HL-60 (cell line): Measurements from ENCODE around the gene KCNE1.
"Not testable (repeated sequence)": the region's sequence is repeated elsewhere in the genome, so short reads cannot be mapped to it uniquely, and the experiment has no call there.

Source experiments
- DNase-seq, 2 experiments: peaks; one replicate each; pipeline ENCODE4 v3.0.0-alpha.2; 2010 to 2020; ENCODE audit warnings: low read depth in 1 of 2, low spot score in 1 of 2
- H3K27ac ChIP-seq: fragments of 250-450 bp; sonication (Bioruptor Pico); replicated peaks from 2 replicates; pipeline ENCODE4 v1.5.1; 2020; ENCODE audit warnings: mild to moderate bottlenecking, moderate library complexity
- H3K27me3 ChIP-seq: fragments of 250-450 bp; sonication (Bioruptor Pico); 2 replicates; pipeline ENCODE4 v1.5.1; 2021; ENCODE audit warnings: mild to moderate bottlenecking, moderate library complexity; ENCODE audit not compliant: insufficient read depth, poor library complexity, severe bottlenecking
- H3K4me3 ChIP-seq: replicated peaks from 2 replicates; pipeline ENCODE4 v1.5.1; 2011; ENCODE audit warnings: mild to moderate bottlenecking, control low read depth, low read length; ENCODE audit not compliant: insufficient read depth
- GABPA ChIP-seq: IDR thresholded peaks from 2 replicates; pipeline ENCODE4 v1.6.1; 2012; ENCODE audit warnings: low read depth
- POLR2AphosphoS5 ChIP-seq: IDR thresholded peaks from 2 replicates; pipeline ENCODE4 v1.6.1; 2012; ENCODE audit warnings: low read depth
- SPI1 ChIP-seq: IDR thresholded peaks from 2 replicates; pipeline ENCODE4 v1.6.1; 2012; ENCODE audit warnings: low read depth, mild to moderate bottlenecking, borderline replicate concordance
- TF ChIP-seq, protein P1 (sequence below): IDR thresholded peaks from one replicate; pipeline ENCODE4 v1.5.1; 2011; ENCODE audit warnings: low read length, control low read depth, inconsistent platforms; ENCODE audit not compliant: insufficient read depth
- TF ChIP-seq, protein P2 (sequence below): IDR thresholded peaks from 2 replicates; pipeline ENCODE4 v1.6.1; 2012; ENCODE audit warnings: low read depth; ENCODE audit not compliant: insufficient replicate concordance

KCNE1 gene

DNA sequence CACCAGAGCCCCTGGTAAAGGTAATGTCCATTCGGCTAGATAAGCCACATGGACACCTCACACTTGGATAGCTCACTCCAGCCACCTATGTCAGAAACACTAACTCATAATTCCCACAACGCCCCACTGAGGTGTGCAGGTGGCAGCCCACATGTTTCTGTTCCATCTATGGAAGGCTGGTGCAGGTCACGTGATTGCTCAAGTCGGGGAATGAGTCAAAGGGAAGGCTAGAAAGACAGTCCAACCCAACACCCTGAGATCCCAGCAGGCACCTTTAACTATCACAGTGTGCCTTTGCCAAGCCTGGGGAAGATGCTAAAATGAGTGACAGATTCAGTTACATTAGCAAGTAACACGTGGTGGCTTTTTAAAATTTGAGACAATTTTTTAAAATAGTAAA is 45.3 kb upstream of the KCNE1 start:
- TF ChIP-seq, protein P1, sequence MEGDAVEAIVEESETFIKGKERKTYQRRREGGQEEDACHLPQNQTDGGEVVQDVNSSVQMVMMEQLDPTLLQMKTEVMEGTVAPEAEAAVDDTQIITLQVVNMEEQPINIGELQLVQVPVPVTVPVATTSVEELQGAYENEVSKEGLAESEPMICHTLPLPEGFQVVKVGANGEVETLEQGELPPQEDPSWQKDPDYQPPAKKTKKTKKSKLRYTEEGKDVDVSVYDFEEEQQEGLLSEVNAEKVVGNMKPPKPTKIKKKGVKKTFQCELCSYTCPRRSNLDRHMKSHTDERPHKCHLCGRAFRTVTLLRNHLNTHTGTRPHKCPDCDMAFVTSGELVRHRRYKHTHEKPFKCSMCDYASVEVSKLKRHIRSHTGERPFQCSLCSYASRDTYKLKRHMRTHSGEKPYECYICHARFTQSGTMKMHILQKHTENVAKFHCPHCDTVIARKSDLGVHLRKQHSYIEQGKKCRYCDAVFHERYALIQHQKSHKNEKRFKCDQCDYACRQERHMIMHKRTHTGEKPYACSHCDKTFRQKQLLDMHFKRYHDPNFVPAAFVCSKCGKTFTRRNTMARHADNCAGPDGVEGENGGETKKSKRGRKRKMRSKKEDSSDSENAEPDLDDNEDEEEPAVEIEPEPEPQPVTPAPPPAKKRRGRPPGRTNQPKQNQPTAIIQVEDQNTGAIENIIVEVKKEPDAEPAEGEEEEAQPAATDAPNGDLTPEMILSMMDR = no peak
- TF ChIP-seq, protein P2, sequence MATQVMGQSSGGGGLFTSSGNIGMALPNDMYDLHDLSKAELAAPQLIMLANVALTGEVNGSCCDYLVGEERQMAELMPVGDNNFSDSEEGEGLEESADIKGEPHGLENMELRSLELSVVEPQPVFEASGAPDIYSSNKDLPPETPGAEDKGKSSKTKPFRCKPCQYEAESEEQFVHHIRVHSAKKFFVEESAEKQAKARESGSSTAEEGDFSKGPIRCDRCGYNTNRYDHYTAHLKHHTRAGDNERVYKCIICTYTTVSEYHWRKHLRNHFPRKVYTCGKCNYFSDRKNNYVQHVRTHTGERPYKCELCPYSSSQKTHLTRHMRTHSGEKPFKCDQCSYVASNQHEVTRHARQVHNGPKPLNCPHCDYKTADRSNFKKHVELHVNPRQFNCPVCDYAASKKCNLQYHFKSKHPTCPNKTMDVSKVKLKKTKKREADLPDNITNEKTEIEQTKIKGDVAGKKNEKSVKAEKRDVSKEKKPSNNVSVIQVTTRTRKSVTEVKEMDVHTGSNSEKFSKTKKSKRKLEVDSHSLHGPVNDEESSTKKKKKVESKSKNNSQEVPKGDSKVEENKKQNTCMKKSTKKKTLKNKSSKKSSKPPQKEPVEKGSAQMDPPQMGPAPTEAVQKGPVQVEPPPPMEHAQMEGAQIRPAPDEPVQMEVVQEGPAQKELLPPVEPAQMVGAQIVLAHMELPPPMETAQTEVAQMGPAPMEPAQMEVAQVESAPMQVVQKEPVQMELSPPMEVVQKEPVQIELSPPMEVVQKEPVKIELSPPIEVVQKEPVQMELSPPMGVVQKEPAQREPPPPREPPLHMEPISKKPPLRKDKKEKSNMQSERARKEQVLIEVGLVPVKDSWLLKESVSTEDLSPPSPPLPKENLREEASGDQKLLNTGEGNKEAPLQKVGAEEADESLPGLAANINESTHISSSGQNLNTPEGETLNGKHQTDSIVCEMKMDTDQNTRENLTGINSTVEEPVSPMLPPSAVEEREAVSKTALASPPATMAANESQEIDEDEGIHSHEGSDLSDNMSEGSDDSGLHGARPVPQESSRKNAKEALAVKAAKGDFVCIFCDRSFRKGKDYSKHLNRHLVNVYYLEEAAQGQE = no peak
- TF ChIP-seq POLR2AphosphoS5 (no peak), GABPA (no peak)
- DNase-seq = no peak
- Histone ChIP-seq H3K4me3 (no peak overlapping the region), H3K27me3 (no peaks in the 10 kb centered on the region), H3K27ac (no peak overlapping the region)

DNA sequence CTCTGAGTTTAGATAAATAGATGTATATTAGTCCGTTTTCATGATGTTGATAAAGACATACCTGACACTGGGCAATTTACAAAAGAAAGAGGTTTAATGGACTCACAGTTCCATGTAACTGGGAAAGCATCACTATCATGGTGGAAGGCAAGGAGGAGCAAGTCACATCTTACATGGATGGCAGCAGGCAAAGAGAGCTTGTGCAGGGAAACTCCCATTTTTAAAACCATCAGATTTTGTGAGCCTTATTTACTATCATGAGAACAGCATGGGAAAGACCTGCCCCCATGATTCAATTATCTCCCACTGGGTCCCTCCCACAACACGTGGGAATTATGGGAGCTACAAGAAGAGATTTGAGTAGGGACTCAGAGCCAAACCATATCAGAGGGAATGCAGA is 42.7 kb upstream of the KCNE1 start:
- not testable (repeated sequence) for H3K27ac ChIP-seq, DNase-seq, H3K27me3 ChIP-seq, H3K4me3 ChIP-seq

DNA sequence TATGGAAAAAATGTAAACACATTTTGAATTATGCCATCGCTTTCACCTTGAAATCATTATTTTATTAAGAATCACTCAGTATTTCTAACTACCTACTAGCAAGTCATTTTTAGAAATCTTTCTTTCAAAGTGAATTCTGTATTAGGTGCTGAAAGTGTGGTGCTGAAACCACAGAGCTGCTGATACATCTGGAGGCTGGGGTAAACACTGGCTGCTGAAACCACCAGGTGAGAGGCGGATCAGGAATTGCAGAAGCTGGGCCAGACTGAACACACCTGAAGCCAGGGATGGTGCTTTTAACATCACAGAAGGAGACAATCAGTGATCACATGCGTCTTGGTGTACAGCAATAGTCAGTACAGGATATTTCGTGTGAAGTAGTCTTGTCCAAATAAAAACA is 42.2 kb upstream of the KCNE1 start:
- DNase-seq = no peak
- Histone ChIP-seq H3K4me3 (no peak overlapping the region), H3K27me3 (no peaks in the 10 kb centered on the region), H3K27ac (no peak overlapping the region)
- TF ChIP-seq POLR2AphosphoS5 = no peak

DNA sequence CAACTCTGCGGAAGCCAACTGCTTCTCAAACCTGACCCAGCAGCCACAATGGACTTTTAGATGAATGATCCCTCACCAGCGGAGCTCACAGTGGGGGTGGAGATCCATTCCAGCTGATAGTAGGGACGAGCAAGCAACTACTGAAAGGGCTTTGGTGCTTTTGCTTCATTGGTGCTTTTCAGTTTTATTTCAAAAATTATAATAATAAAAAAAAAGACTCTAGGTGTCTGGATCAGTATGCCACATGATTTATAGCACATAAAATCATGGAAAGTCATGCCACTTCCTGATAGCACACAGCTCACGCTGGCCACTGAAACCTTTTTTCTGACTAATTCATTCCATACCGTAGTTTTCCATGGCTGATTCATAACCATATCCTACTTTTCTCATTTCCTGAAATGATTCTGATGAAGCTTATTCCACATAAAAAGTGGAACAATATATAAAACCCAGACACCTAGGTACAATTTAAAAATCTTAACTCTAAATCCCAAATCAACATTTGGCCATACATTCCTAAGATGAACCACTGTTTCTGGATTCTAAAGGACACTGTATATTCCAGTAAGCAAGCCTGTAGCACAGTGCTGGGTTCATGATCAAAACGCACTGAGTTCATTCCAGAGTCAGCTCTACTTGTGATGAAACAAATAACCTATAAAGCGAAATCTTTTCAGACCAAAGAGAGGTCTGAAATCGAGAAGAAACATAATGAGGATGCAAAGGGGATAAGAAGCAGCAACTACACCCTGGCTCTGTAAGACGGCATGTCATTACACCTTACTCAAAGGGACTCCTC is 41.3 kb upstream of the KCNE1 start:
- Histone ChIP-seq H3K27me3 (no peaks in the 10 kb centered on the region), H3K4me3 (no peak overlapping the region), H3K27ac (no peak overlapping the region)
- DNase-seq = no peak
- TF ChIP-seq SPI1 = no peak

DNA sequence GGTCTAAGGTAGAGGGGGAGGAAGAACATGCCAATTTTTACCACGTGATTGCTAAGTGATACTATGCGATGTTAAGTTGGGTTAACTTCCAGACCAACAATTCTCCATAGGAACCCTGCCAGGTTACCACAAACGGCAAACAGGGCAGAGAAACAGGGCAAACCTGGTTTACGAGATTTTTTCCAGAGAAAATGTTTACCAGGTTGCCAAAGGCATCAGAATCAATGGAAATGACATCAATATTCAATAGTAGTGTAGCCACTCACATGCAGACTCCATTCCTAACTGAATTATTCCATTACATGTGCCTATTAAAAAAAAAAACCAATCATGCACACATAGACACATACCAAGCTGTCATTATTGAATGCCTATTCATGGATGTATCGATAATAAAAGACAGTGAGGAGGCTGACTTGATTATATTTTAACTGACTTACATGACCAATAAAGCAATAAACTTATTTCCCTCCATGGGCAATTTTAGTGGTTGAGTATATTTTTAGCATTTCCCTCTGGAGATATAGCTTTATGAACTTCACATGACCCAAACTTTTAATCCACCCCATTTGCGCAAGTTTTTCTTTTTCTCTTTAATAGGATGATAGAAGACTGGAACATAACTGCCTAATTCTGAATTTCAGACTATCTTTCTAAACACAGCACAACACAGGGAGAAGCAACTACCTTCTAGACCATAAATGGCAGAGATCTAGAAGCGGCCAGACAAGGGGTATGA is 40.5 kb upstream of the KCNE1 start:
- TF ChIP-seq GABPA (no peak), SPI1 (no peak), POLR2AphosphoS5 (no peak)
- TF ChIP-seq, protein P1 = no peak
- TF ChIP-seq, protein P2 = no peak
- no peaks in the 10 kb centered on the region for H3K27me3 ChIP-seq
- no peak overlapping the region for H3K27ac ChIP-seq
- no peak overlapping the region for H3K4me3 ChIP-seq
- DNase-seq = no peak
